Stimulated activated CD8-positive, alpha-beta memory T cell treated with anti-CD3 and anti-CD28 coated beads, Interleukin-7, amount 100 ng/mL, for 24 hours (primary cell): ENCODE data around the gene ETHE1.
"Not testable (repeated sequence)": the region's sequence is repeated elsewhere in the genome, so short reads cannot be mapped to it uniquely, and the experiment has no call there.

Experiments used
- DNase-seq: peaks from one replicate; pipeline ENCODE4 v3.0.0-alpha.2; 2020; ENCODE audit warnings: low read depth

The ETHE1 gene

GRCh38 chr19:43552198-43552450 lies 25.1 kb upstream of the ETHE1 start:
- DNase-seq: no peak

DNA sequence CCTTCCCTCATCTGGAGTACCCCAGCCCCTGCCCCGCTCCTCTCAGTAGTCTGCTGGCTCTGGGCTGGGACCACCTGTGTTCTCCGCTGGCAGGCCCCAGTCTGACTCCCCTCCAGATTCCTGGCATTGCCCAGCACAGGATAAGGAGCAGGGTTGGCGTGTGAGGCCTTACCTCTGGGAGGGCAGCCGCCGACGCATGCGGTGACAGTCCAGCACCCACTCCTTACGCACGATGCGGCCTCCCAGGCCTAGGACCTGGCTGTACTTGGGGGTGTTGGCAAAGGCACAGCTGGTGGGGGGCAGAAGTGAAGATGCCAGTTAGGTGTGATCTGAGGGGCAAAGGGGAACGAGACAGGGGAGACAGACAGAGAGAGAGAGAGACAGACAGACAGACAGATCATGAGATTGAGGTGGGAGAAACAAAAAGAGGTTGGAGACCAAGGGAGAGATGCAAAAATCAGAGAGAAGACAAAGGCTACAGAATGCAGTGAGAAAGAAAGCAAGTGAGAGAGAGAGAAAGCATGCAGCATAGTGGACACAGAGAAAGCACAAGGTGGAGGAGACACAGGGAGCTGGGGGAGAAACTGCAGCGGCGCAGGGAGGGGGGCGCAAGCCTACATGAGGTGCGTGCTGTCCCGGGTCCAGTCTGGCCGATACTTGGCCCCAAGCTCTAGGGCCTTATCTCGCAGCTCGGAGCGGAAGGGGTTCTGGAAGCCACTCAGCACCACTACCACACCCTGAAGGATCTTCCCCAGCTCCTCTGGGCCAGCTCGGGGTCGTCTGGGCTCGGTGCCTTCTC lies 24.6 kb upstream of the ETHE1 start:
- no peak for DNase-seq

GRCh38 chr19:43548706-43549105 lies 21.7 kb upstream of the ETHE1 start:
- no peak for DNase-seq

GRCh38 chr19:43547926-43548325 lies 20.9 kb upstream of the ETHE1 start:
- DNase-seq: not testable (repeated sequence)

DNA sequence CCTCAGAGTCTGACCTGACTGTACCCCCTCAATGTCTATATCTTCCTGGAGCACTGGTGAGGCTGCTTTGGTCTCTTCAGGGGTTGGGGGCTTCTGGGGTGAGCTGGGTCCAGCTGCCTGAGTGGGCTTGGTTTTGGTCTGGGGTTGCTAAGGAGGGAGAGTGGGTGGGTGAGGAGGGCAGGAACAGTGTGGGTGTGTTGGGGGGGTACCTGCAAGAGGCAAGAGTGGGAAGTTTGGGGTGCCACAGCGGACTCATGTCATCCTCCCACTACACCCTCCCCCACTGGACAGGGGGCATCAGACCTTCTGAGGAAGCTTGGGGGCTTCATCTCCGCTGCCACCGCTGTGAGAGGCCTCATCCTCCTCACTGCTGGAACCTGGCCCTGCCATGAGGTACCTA lies 19.6 kb upstream of the ETHE1 start:
- DNase-seq: no peak

DNA sequence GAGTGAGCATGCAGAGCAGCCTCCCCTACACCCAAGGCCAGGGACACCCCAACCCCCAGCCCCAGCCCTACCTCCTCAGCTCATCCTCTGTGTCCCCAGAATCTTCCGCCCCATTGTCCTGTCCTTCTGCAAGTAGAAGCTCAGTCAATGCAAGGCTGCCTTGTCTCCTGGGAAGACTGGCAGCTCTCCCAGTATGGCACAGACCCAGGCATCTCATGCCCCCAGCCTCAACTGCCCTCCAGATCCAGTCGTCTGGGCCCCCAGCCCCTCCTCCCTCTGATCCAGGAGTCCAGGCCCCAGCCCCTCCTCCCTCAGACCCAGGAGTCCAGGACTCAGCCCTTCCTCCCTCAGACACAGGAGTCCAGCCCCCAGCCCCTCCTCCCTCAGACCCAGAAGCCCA lies 19.0 kb upstream of the ETHE1 start:
- DNase-seq: no peak

DNA sequence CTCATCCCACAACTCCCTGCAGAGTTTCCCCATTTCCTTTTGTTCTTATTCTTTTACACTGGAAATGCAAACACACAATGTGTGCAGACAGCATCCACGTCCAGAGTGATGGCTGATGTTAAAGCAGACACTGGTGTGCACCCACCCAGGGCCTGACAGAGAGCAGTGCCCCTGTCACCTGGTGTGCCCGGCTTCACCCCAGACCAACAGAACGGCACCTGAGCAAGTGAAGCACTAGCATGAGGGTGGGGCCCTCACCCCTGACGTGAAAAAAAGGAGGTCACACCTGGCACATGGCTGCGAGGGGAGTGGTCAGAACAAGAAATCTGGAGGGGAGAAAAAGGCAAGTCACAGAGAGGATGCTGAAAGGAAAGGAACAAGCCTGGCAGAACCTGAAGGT lies 18.3 kb upstream of the ETHE1 start:
- DNase-seq: no peak

- DNase-seq: no peak
These were observed 17.1 kb upstream of the ETHE1 start for GRCh38 chr19:43544077-43544476.

GRCh38 chr19:43541920-43542650 lies 15.1 kb upstream of the ETHE1 start:
- no peak for DNase-seq

- DNase-seq: no peak
These were observed 13.4 kb upstream of the ETHE1 start for GRCh38 chr19:43540381-43540780.

DNA sequence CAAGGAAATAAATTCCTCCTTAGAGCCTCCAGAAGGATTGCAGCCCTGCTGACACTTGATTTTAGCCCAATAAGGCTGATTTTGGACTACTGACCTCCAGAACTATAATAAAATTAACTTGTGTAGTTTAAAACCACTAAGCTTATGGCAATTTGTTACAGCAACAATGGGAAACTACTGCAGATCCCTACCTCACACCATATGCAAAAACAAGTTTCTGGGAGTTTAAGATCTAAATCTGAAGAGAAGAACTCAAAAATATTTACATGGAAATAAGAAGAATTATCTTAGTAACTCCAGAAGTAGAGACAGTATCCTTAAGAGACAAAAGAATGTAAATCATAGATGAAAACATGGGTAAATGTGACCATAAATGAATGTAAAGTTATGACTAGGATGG lies 11.9 kb upstream of the ETHE1 start:
- no peak for DNase-seq

DNA sequence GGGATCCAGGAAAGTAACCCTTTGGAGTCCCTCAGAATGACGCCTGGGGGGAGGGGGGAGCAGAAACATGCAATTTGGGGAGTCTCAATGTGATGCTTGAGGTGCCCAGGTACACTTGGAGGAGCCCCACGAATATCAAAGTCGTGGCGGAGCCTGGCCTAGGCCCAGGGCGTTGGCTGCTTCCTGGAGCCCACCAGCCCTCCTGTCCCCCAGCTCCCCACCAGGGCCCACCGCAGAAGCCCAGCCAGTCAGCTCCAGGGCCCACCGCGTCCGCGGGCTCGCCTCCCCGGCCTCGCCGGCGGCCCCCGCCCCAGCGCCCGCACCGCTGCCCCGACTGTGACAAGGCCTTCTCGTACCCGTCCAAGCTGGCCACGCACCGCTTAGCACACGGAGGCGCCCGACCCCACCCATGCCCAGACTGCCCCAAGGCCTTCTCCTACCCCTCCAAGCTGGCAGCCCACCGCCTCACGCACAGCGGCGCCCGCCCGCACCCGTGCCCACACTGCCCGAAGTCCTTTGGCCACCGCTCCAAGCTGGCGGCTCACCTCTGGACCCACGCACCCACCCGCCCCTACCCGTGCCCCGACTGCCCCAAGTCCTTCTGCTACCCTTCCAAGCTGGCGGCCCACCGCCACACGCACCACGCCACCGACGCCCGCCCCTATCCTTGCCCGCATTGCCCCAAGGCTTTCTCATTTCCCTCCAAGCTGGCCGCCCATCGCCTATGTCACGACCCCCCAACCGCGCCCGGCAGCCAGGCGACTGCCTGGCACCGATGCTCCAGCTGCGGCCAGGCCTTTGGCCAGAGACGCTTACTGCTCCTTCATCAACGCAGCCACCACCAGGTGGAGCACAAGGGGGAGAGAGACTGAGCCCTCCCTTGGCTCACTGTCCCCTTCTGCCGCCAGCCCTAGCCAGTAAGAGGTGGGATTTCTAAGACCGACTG lies 8.1 kb upstream of the ETHE1 start:
- DNase-seq: no peak

DNA sequence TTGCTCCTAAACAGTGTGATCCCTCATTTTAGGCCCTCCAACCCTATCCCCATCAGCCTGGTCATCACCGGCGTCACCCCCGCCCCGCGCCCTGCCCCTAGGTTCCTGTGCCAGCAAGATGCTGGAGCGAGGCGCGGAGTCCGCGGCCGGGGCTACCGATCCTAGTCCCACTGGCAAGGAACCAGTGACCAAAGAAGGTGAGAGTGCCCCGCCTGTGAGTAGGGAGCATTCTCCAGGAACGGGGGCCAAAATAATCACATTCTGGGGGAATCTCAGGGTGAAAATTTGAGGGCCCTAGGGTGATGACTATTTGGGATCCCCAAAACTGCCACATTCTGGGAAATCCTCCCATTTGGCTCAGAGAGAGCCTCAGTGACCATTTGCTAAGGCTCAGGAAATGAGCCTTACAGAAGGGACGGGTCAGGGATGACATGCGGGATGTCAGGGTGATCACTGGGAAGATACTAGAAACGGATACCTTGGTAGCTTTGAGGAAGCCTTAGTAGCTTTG lies 7.4 kb upstream of the ETHE1 start:
- no peak for DNase-seq

DNA sequence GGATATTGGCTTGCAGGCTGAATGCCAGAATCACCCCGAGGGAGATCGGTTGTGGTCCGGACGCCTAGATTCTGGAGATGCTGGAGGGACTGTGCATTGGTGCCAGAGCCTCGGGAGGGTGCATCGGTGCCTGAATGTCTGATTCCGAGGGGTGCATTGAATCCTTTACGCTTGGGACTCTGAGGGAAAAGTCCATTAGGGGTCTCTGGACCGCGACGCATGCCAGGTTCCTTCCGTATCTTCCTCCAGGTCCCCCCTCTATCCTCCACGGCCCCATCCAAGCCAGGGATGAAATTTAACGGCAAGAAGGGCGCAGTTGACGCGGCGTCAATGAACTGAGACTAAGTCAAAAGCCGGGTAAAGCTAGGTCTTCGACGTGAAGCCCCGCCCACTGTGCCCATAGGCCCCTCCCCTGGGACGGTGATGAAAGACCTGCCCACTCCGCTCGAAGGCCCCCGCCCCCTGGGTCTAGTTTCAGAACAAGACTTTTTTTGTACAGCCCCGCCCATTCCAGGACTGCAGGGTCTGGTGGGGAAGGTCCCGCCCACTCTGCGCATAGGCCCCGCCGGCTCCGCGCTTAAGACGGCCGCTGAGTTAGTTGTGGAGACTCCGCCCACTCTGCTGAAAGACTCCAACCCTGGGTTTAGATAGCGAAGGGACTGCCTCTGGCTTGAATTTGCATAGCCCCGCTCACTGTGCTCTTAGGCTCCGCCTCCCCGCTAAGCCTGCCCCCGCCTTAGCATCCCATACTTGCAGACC lies 6.7 kb upstream of the ETHE1 start:
- peak; percentile 88 for DNase-seq

GRCh38 chr19:43532962-43533545 lies 6.1 kb upstream of the ETHE1 start, which contains the start of gene ZNF575:
TSS of gene ZNF575 (plus strand) at chr19:43533188. CDS start at chr19:43534423, 1,235 bp downstream.
- DNase-seq: peak; percentile 69

GRCh38 chr19:43532571-43532961 lies 5.6 kb upstream of the ETHE1 start:
- DNase-seq: no peak

DNA sequence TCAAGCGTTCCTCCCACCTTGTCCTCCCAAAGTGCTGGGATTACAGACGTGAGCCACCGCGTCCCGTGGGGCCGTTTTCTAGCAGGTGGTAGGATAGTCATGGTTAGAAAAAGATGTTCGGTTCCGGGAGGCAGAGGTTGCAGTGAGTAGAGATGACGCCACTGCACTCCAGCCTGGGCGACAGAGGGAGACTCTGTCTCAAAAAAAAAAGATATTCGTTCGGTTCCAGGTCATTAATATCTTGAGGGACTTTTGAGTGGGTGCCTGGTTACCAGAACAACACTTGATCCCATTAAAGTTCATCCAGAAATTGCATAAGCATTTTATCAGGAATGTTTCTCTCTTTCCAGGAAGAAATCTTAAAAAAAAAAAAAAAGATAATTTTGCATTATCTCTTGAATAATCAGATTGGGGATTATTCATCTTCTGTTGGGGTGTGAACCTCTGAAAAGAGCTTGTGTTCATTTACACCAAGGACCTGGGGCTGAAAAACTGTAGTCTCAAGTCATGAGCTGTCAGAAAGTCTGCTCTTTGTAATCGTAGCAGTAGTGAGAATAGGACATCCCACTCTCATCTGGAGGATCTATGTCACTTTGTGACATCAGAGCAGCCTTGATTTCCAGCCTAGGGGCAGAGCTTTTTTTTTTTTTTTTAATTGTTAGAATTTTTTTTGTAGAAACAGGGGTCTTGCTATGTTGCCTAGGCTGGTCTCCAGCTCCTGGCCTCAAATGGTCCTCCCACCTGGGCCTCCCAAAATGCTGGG lies 1.0 kb upstream of the ETHE1 start:
- no peak for DNase-seq

GRCh38 chr19:43525836-43526771 lies 897 bp downstream of the ETHE1 start:
- no peak for DNase-seq
